M059J (cell line): Measurements from ENCODE around the gene KCNA2. TPM values are rescaled to one million over a fixed set of nuclear protein-coding genes. Genes with fewer than 3 reads are reported as not detected.

Source experiments
- DNase-seq: peaks from one replicate; pipeline ENCODE4 v3.0.0-alpha.2; 2012; ENCODE audit warnings: low read depth
- total RNA-seq: library from RNA; depleted of rRNA; stranded (reverse); fragments of >200 nt; shearing (Covaris generic); gene quantifications from 2 replicates; pipeline ENCODE4 v1.2.3, GENCODE V29; 2014

Gene KCNA2
- total RNA-seq, 1 experiment from 2014 or later: not detected

DNA sequence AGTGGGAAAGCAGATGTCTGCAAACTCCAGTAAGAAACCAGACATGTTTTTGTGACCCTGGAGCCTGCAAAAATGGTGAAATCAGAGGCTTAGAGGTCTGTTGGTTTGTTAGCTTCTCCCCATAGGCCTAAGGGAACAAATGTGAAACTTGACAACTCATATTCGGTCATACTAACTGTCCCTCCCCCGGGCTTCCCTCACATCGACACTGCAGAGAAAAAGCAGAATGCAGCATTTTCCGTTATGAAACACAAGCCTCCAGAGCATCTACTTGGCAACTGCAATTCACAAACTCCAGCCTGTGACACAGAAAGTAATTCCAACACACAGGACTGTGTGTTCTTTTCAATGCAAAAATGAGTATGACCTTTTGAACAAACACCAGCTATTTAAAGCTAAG, 3.7 kb downstream of the KCNA2 start:
- DNase-seq: no peak

DNA sequence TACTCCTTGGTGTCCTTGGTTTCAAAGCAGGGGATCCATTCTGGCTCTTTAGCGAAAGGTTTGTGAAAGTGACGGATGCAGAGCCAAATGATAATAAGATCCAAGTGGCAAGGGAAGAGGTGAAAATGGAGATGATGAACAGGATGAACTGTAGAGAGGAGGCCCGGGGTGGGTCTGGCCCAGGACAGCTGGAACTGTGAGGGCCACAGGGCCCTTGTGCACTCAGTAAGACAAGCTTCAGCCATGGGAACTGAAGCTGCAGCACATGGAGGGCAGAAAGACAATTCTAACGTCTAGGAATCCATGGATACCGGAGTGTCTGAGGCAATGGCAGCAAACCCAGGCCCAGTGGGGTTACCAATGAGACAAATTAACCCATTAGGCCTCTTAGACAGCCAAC, 4.8 kb downstream of the KCNA2 start:
- DNase-seq: no peak

DNA sequence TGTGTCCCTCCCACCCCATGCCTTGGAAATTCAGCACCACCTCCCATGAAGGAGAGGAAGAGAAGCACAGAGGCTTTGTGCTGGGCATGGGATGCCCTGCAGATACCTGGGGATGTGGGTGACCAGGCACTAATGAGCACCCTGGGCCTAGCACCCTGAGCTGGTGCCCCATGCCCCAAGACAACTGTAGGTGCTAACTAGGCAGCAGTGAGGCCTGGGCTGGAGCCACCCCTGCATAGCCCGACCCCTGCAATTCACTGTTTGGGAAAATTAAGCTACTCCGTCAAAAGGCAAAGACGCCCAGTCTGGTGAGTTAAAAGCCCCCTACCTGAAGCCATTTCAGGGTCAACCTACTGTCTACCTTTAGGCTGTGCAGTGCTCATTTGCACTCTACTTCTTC, 5.4 kb downstream of the KCNA2 start:
- DNase-seq: no peak

DNA sequence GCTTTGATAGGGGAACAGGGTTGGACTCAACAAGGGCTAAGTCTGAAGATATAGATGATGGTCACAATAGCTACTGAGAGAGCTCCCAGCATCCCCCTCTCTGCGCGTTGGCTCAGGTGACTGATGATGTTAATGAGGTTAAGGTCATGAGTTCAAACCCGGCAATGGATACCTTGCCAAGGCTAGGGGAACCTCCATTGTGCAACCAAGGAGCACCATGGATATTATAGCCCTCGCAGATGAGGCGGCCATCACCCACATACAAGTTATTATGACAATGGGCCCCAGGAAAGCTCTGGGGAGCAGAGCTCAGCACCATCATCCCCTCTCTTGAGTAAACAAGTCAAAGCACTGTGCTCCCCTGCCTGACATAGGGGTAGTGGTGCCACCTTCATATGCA, 8.2 kb downstream of the KCNA2 start:
- DNase-seq: no peak

DNA sequence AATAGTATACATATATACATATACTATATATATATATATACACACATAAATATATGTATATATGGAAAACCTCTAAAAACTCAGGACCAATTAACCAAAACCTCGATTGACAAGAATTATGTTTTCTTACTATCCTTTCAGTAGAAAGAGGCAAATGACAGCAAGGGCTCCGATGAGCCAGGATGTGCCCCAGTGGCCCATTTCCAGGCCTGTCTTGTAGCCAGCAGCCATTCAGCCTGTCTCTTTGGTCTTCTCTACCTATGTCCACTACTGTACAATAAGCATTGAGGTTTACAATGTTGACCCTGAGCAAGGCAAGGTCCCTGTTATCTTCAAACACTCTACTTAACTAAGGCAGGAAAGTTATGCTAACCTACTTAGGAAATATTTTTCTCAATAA, 9.8 kb downstream of the KCNA2 start:
- DNase-seq: no peak

DNA sequence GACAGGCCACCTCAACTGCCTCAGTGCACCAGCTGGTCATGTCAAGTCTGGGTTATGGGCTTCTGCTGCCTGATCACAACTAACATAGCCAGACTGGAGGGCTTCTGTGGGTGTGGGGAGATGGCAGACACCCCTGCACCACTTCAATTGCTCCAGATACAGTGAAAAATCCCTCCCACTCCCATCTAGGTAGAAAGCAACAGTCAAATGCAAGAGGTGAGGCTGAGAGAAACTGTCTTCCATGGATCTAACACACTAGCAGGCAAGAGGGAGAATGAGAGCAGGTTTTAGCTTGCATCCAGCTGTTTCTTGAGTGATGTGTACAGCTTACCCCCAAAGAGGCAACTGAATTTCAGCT, 10.8 kb downstream of the KCNA2 start:
- no peak for DNase-seq

DNA sequence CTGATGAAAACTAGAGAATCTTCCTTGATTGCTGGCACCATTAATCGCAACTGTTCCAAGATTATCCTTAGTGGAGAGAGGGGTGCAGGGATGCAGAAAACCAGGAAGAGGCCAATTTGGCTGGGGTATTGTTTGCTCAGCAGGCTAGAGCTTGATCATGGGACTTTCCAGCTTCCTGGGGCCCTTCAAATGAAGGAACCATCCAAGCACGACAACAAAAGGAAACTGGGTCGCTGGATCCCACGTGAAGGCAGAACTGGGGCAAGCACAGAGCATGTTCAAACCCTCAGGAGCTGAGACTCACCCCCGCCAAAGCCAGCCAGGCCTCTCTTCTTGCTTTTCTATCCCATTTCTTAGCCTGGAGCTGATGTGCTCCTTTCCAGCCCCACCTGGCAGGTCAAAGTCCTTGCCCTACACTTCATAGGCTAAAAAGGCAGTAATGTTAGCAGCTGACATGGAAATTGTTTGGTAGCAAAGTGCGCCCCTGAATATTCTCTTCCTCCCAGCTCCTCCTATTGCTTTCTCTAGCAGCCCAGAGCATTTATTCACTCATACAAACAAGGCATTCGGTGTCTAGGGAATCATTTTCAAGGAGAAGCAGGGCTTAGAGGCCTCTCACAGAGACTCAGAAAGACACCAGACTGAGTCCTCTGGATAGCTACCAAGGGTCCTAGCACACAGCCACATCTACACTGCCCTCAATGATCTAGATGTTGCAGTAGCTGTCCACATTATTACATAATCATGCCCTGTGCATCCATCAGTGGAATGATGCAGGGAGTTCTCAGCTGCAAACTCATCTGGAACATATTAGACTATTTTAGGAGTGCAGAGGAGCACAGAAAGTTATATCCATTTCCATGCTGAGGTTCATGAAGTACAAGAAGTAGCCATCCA, 11.5 kb downstream of the KCNA2 start:
- DNase-seq: no peak

DNA sequence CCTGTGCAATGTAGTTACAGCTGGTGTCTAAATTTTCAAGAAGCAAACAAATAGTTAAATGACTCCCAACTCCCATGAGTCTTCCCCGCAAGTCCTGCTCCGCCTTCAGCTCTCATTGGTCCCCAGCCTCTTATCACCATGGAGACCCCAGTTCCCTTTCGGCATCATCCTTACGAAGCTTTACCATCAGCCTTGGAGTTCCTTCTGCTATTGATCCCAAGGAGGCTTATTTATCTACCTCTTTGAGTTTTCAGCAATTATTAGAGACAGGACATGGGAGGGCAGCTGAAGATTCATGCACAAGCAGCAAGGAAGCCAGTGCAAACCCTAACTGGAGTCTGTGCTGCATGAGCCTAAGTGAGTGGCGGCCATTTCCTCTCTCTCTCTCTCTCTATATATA, 12.3 kb downstream of the KCNA2 start:
- no peak for DNase-seq

DNA sequence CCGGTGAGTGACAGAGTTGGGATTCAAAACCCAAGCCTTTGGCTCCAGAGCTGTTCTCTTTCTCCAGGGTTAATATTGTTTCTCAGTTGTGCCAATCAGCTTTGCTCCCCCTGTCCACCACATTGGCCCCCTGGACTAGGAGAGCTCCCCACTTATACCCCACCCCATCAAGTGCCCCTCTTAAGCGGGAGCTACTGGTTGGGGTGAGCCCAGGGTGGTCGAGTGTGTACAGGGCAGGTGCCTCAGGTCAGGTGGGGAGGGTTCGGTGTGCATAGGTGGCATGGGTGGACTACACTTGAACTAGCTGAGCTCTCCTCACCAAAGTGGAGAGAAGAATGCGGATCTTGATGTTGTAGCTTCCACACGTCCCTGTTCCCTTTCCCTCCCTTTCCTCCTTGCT, 14.2 kb downstream of the KCNA2 start:
- DNase-seq: no peak

DNA sequence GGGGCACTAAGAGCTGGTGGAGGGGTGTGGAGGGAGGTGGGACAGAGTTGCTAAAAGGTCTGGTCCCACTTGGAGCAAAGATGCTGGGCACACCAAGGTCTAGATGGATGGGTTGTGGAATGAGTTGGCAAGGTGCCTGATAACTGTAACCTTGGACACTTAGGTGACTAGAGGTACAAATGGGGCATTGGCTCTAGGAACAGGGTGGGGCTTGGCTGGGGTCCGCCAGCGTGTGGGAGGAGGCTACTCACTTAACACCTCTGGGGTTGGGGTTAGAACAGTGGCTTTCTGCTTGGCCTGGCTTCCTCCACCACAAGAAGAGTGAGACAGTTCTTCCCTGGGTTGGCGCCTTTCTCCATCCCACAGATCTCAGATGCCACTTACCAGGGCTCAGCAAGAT, 17.2 kb downstream of the KCNA2 start:
- no peak for DNase-seq

DNA sequence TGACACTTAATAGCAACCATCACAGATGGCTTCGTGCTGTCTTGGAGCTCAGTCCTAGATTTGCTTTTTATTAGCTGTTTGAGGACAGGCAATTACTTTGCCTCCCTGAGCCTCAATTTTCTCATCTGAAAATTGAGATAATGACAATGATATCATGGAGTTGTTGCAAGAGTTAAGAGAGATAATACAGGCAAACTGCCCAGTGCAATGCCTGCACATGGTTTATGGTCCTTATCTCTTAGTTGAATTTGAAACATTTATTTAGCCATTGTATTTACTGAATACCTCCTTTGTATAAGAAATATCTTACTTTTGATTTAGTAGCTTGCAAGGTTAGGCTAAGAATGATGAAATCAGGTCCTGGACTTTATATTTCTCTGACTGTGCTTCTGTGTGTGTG, 17.7 kb downstream of the KCNA2 start:
- DNase-seq: no peak

DNA sequence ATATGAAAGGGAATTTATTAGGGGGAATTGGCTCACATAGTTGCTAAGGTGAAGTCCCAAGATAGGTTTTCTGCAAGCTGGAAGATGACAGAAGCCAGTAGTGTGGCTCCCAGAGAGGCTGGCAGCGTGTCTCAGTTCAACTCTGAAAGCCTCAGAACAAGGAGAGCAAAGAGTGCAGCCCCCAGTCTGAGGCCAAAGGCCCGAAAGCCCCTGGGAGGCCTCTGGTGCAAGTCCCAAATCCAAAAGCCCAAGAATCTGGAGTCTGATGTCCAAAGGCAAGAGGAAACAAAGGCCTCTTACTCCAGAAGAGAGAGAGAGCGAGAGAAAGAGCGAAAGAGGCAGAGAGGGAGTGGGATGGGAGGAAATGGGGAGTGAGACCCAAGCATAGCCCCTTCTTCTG, 18.3 kb downstream of the KCNA2 start:
- DNase-seq: no peak

DNA sequence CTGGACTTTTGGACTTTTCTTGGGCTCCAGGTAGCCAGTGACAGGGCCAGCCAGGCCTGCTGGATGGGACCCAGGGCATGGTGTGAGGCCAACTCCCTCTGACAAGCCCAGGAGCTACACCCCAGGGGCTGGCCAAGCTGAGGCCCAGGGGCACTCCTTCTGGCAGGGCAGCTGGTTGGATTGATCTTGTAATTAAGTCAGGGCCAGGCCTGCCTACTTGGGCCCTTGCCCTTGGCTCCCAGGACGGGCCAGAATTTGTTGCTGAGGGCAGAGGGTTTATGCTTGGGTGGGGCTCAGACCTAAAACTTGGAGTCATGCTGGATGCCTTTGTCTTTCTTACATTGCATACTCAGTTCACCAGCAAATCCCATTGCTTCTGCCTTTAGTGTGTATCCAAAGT, 20.7 kb downstream of the KCNA2 start:
- no peak for DNase-seq

DNA sequence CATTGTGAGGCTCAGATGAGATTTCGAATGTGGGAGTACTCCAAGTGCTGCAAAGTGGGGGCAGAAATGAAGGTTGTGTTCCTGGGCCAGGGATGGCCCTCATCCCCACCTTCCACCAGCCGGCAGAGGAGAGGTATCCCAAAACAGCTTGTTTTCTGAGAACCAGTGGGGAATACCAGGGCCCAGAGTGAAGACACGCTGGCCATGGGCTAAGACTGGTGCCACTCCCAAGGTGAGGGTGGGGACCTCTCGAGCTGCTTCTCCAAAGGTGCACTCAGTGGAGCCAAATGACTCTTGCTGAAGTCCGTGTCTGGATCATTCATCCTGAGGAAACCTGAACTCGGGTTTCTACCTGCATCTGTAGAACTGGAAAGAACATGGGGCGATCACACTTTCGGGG, 22.1 kb downstream of the KCNA2 start:
- no peak for DNase-seq

DNA sequence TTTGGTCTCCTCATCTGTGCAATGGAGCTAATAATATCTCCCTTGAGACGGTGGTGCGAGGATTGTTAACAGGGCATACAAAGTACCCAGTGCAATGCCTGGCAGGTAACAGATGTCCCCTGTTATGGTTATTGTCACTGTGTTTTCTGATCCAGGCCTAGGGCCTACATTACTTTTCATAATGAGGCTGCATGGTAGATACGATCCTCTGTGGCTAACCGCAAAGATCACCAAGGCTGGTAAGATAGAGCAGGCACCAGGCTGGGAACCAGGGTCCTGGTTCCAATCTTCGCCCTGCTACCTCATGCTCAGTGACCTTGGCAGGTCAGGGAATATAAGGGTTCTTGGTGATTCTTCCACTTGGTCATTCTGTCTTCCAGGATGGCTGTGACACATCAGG, 22.7 kb downstream of the KCNA2 start:
- DNase-seq: no peak

DNA sequence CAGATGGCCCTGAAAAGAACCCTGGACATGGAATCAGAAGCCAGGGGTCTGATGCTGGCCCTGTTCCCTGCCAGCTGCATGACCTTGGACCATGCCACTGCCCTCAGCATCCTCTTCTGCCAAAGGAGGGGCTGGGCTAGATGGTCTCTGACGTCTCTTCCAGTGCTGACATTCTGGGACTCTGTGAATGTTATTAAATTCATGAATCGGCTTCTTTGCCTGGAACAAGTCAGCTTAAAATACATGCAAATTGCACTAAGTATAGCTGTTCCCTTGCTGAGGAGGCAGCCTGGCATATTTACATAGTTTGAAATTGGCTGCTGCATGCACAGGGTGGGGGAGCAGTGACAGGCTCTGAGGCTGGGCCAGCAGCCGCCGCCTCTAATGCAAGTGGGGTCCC, 23.8 kb downstream of the KCNA2 start:
- no peak for DNase-seq

DNA sequence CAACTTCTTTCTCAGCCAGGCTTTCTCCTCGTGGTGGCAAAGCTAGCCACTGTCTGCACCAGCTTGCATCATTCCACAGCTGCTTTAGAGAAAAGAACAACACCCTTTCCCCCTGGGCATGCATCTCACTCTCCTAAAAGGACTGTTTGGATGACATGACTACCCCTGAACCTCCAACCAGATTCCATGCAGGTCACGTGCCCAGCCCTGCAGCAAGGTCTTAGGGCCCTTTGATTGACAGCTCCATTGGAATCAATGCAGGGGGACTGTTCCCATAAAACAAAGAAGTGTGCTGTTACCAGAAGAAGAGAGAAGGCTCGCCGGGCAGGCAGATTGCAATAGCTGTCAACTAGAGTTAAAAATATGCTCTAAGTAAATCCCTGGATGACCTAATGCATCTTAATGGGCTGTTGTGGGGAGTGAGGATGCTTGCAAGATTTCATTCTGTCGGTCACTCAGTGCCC, 24.4 kb downstream of the KCNA2 start:
- no peak for DNase-seq

DNA sequence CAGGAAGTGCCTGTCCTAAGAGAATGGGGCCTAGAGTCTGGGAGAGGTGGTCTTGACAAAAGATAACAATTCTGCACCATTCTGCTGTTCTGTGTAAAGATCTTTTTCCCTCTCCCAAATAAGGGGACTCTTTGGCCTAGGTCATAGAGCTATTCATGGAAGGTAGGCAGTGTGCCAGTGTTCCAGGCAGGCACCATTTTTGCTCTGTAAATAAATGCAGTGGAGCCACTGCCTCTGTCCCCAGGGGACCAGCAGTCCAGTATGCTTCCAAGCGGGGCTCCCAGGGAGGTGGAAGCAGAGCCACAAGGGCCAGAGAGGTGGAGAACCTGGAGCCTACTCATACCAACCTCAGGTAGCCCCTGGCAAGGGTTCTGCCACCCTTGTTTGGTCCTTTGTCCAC, 25.9 kb downstream of the KCNA2 start:
- no peak for DNase-seq

DNA sequence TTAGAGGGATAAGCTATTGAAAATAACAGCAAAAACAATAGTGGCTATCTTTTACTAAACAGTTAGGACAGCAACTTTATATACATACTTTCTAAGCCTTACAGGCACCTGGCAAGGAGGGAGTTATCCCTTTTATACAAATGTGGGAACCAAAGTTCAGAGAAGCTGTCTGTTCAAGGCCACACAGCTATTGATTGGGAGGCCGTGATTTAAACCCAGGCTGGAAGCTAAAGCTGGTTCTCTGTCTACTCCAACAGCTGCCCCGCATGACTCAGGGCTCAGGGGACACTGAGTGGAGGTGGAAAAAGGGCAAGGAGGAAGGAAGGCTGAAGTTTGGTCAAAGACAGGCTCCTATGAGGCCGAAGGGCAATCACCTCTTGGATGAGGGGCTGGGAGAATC, 26.7 kb downstream of the KCNA2 start:
- DNase-seq: no peak

DNA sequence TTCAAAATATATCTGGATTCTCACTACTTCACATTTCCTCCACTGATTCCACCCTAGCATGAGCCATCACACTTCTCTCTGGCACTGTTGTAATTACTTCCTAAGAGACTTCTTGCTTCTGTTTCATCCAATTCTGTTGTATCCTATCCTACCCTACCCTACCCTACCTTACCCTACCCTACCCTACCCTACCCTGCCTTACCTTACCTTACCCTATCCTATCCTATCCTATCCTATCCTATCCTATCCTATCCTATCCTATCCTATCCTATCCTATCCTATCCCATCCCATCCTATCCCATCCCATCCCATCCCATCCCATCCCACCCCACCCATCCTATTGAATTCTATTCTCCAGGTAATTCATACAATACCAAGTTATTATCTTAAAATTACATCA, 29.7 kb downstream of the KCNA2 start:
- no peak for DNase-seq

DNA sequence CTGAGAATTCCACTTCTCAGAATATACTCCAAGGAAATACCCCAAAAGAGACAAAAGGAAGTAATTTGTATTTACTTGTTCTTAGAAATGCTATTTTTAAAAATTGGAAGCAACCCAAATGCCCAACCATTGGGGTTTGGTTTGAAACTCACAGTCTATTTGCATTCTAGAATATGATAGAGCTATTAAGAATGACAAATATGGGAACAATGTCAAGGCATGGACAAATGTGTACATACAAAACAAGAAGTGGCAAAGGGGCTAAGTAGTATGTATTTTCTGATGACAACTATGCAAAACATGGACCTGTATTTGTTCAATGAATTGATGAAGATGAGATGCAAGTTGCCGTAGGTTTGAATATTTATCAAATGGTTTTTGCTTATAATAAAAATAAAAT, 32.8 kb downstream of the KCNA2 start:
- no peak for DNase-seq

DNA sequence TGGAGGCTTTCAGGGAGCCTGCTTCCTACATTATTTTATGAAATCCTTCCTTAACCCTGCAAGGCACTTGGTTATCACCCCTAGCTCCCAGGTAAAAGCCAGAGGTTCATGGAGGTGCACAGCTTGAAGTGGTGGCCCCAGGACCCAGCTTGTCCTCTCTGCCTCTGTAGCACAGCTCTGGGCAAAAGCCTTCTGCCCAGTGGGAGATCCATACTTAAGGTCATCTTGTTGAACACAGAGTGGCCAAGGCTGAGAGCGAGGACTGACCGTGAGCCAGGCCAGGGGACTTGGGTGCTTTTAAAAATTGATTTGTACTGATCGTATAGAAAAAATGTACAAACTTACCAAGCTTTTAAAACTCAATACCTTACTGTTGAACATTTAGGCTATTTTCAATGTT, 33.4 kb downstream of the KCNA2 start:
- no peak for DNase-seq

DNA sequence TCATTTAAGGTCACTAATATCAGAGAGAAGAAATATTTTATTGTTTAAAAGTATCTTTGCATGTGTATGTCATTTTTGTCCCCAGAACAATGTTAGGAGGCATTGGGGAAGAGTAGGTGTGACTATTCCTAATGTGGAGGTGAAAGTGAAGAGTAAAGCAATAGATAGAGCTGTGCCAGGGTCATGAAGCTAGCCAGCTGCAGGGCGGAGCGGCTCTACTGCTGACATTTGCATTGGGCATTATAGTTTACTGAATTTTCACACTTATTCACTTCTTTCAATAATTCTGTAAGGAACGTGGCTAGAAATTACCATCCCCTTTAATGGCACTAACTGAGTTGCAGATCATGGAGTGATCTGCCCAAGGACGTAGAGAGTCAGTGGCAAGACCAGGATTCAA, 35.3 kb downstream of the KCNA2 start:
- DNase-seq: no peak

DNA sequence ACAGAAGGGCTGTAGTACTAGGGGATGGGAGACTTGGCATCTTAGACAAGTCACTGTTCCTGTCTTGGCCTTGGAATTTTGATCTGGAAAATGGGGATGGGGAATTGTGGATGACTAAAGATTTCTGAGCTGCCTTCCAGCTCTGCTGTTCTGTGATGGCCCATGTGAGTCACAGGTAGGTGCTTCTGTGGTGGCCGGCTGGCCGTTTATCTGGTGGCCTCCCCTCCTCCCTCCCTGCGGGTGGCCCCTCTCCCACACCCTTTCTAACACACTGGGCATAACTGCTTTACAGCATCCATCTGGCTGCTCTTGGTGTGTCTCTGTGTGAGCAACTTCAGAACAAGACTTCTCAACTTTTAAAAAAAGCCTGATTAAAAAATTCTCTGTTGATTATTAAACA, 35.9 kb downstream of the KCNA2 start:
- DNase-seq: no peak
